GM10266 (cell line): ENCODE data around the gene ZNF45.
A peak's percentile ranks its signal among the peaks of the same experiment; 100 is the strongest.
"Not testable (repeated sequence)": the region's sequence is repeated elsewhere in the genome, so short reads cannot be mapped to it uniquely, and the experiment has no call there.

Source experiments
- DNase-seq: peaks from one replicate; pipeline ENCODE4 v3.0.0; 2012; ENCODE audit errors: extremely low spot score
- CTCF ChIP-seq: IDR thresholded peaks from 2 replicates; pipeline ENCODE4 v1.5.1; 2012; ENCODE audit warnings: mild to moderate bottlenecking, low read depth; ENCODE audit not compliant: control insufficient read depth, insufficient read depth; ENCODE audit errors: missing control alignments

ZNF45 gene

GRCh38 chr19:43960411-43960810 is 25.3 kb upstream of the ZNF45 start:
- DNase-seq = no peak
- TF ChIP-seq CTCF = no peak

GRCh38 chr19:43957891-43958290 is 22.8 kb upstream of the ZNF45 start:
- no peak for DNase-seq
- TF ChIP-seq CTCF = no peak

- DNase-seq = no peak
- no peak for TF ChIP-seq CTCF
Measured at GRCh38 chr19:43956827-43957226, 21.7 kb upstream of the ZNF45 start.

- TF ChIP-seq CTCF = no peak
Measured at GRCh38 chr19:43950834-43951645, 16.0 kb upstream of the ZNF45 start, which contains the start of gene ZNF221. Gene ZNF221 (plus strand): TSS chr19:43951228. CDS start chr19:43962727, 11,499 bp downstream.

GRCh38 chr19:43949803-43950202 is 14.7 kb upstream of the ZNF45 start:
- DNase-seq = not testable (repeated sequence)

More at GRCh38 chr19:43950834-43951645, 16.0 kb upstream of the ZNF45 start, which contains the start of gene ZNF221:
- DNase-seq = peak; percentile 77

- not testable (repeated sequence) for DNase-seq
Measured at GRCh38 chr19:43947412-43947811, 12.3 kb upstream of the ZNF45 start.

GRCh38 chr19:43941209-43941608 is 6.1 kb upstream of the ZNF45 start:
- DNase-seq = no peak
- no peak for TF ChIP-seq CTCF

GRCh38 chr19:43940719-43941118 is 5.6 kb upstream of the ZNF45 start:
- no peak for TF ChIP-seq CTCF
- no peak for DNase-seq
